ENCODE results near the gene VPS13C.
A peak's percentile ranks its signal among the peaks of the same experiment; 100 is the strongest.
"Not testable (repeated sequence)": the region's sequence is repeated elsewhere in the genome, so short reads cannot be mapped to it uniquely, and the experiment has no call there.

Gene VPS13C

GRCh38 chr15:62027263-62027565 lies 33.0 kb downstream of the VPS13C start:
- Histone ChIP-seq H3K4me1 (ENCODE audit: control insufficient read depth, insufficient read depth, low read length) (peaks cover 5% of the 10 kb centered on the region), H3K9me3 (ENCODE audit: control insufficient read depth, low read length) (no peaks in the 10 kb centered on the region), H3K9ac (ENCODE audit: low read length) (no peak overlapping the region), H3K36me3 (ENCODE audit: control insufficient read depth, insufficient read depth, low read length, severe bottlenecking) (peaks cover 24% of the 10 kb centered on the region), H3K4me3 (ENCODE audit: low read length) (no peak overlapping the region), H3K27me3 (replicated peaks; ENCODE audit: control insufficient read depth, insufficient read depth, low read length) (no peaks in the 10 kb centered on the region)
- DNase-seq (ENCODE audit: low read depth) = no peak

GRCh38 chr15:62026487-62027262 lies 33.6 kb downstream of the VPS13C start:
- Histone ChIP-seq H3K9ac (ENCODE audit: low read length) (no peak overlapping the region), H3K9me3 (ENCODE audit: control insufficient read depth, low read length) (no peaks in the 10 kb centered on the region), H3K4me1 (ENCODE audit: control insufficient read depth, insufficient read depth, low read length) (peaks cover 5% of the 10 kb centered on the region), H3K27me3 (replicated peaks; ENCODE audit: control insufficient read depth, insufficient read depth, low read length) (no peaks in the 10 kb centered on the region), H3K36me3 (ENCODE audit: control insufficient read depth, insufficient read depth, low read length, severe bottlenecking) (peaks cover 27% of the 10 kb centered on the region), H3K4me3 (ENCODE audit: low read length) (no peak overlapping the region)
- DNase-seq (ENCODE audit: low read depth) = peak; percentile 3

GRCh38 chr15:62021991-62022600 lies 38.2 kb downstream of the VPS13C start:
- Histone ChIP-seq H3K4me1 (ENCODE audit: control insufficient read depth, insufficient read depth, low read length) (no peaks in the 10 kb centered on the region), H3K4me3 (ENCODE audit: low read length) (no peak overlapping the region), H3K9ac (ENCODE audit: low read length) (no peak overlapping the region), H3K27me3 (replicated peaks; ENCODE audit: control insufficient read depth, insufficient read depth, low read length) (no peaks in the 10 kb centered on the region), H3K36me3 (ENCODE audit: control insufficient read depth, insufficient read depth, low read length, severe bottlenecking) (peaks cover 16% of the 10 kb centered on the region), H3K9me3 (ENCODE audit: control insufficient read depth, low read length) (no peaks in the 10 kb centered on the region)
- DNase-seq (ENCODE audit: low read depth) = peak; percentile 3

GRCh38 chr15:62020576-62021160 lies 39.6 kb downstream of the VPS13C start:
- no peaks in the 10 kb centered on the region for H3K9me3 ChIP-seq (ENCODE audit: control insufficient read depth, low read length)
- H3K4me3 ChIP-seq (ENCODE audit: low read length) = no peak overlapping the region
- DNase-seq (ENCODE audit: low read depth) = peak; percentile 9
- H3K27me3 ChIP-seq (replicated peaks; ENCODE audit: control insufficient read depth, insufficient read depth, low read length) = no peaks in the 10 kb centered on the region
- H3K9ac ChIP-seq (ENCODE audit: low read length) = no peak overlapping the region
- peaks cover 16% of the 10 kb centered on the region for H3K36me3 ChIP-seq (ENCODE audit: control insufficient read depth, insufficient read depth, low read length, severe bottlenecking)
- no peaks in the 10 kb centered on the region for H3K4me1 ChIP-seq (ENCODE audit: control insufficient read depth, insufficient read depth, low read length)

GRCh38 chr15:62005354-62005753 lies 54.9 kb downstream of the VPS13C start:
- H3K4me1 ChIP-seq (ENCODE audit: control insufficient read depth, insufficient read depth, low read length); H3K27me3 ChIP-seq (replicated peaks; ENCODE audit: control insufficient read depth, insufficient read depth, low read length); DNase-seq (ENCODE audit: low read depth); H3K4me3 ChIP-seq (ENCODE audit: low read length); H3K9ac ChIP-seq (ENCODE audit: low read length); H3K9me3 ChIP-seq (ENCODE audit: control insufficient read depth, low read length): not testable (repeated sequence)
- peaks cover 26% of the 10 kb centered on the region for H3K36me3 ChIP-seq (ENCODE audit: control insufficient read depth, insufficient read depth, low read length, severe bottlenecking)

- Histone ChIP-seq H3K4me3 (ENCODE audit: low read length) (no peak overlapping the region), H3K4me1 (ENCODE audit: control insufficient read depth, insufficient read depth, low read length) (peaks cover 15% of the 10 kb centered on the region), H3K9ac (ENCODE audit: low read length) (no peak overlapping the region), H3K9me3 (ENCODE audit: control insufficient read depth, low read length) (no peaks in the 10 kb centered on the region), H3K27me3 (replicated peaks; ENCODE audit: control insufficient read depth, insufficient read depth, low read length) (no peaks in the 10 kb centered on the region), H3K36me3 (ENCODE audit: control insufficient read depth, insufficient read depth, low read length, severe bottlenecking) (peaks cover 5% of the 10 kb centered on the region)
- no peak for DNase-seq (ENCODE audit: low read depth)
These were observed 62.5 kb downstream of the VPS13C start for GRCh38 chr15:61997786-61998185.

GRCh38 chr15:61996056-61996635 lies 64.1 kb downstream of the VPS13C start:
- Histone ChIP-seq H3K36me3 (ENCODE audit: control insufficient read depth, insufficient read depth, low read length, severe bottlenecking) (peaks cover 10% of the 10 kb centered on the region), H3K27me3 (replicated peaks; ENCODE audit: control insufficient read depth, insufficient read depth, low read length) (no peaks in the 10 kb centered on the region)

GRCh38 chr15:61994216-61994615 lies 66.0 kb downstream of the VPS13C start:
- Histone ChIP-seq H3K4me1 (ENCODE audit: control insufficient read depth, insufficient read depth, low read length) (peaks cover 15% of the 10 kb centered on the region), H3K36me3 (ENCODE audit: control insufficient read depth, insufficient read depth, low read length, severe bottlenecking) (peaks cover 24% of the 10 kb centered on the region), H3K9ac (ENCODE audit: low read length) (no peak overlapping the region), H3K9me3 (ENCODE audit: control insufficient read depth, low read length) (no peaks in the 10 kb centered on the region), H3K27me3 (replicated peaks; ENCODE audit: control insufficient read depth, insufficient read depth, low read length) (no peaks in the 10 kb centered on the region), H3K4me3 (ENCODE audit: low read length) (no peak overlapping the region)
- peak; percentile 47 for DNase-seq (ENCODE audit: low read depth)

More at GRCh38 chr15:61996056-61996635, 64.1 kb downstream of the VPS13C start:
- Histone ChIP-seq H3K9ac (ENCODE audit: low read length) (no peak overlapping the region), H3K9me3 (ENCODE audit: control insufficient read depth, low read length) (no peaks in the 10 kb centered on the region), H3K4me1 (ENCODE audit: control insufficient read depth, insufficient read depth, low read length) (peaks cover 15% of the 10 kb centered on the region), H3K4me3 (ENCODE audit: low read length) (no peak overlapping the region)
- no peak for DNase-seq (ENCODE audit: low read depth)

GRCh38 chr15:61992518-61992917 lies 67.7 kb downstream of the VPS13C start:
- Histone ChIP-seq H3K4me1 (ENCODE audit: control insufficient read depth, insufficient read depth, low read length) (peaks cover 5% of the 10 kb centered on the region), H3K4me3 (ENCODE audit: low read length) (no peak overlapping the region), H3K36me3 (ENCODE audit: control insufficient read depth, insufficient read depth, low read length, severe bottlenecking) (peaks cover 35% of the 10 kb centered on the region), H3K9ac (ENCODE audit: low read length) (no peak overlapping the region), H3K9me3 (ENCODE audit: control insufficient read depth, low read length) (no peaks in the 10 kb centered on the region), H3K27me3 (replicated peaks; ENCODE audit: control insufficient read depth, insufficient read depth, low read length) (no peaks in the 10 kb centered on the region)
- DNase-seq (ENCODE audit: low read depth) = no peak

GRCh38 chr15:61989667-61990066 lies 70.6 kb downstream of the VPS13C start:
- Histone ChIP-seq H3K36me3 (ENCODE audit: control insufficient read depth, insufficient read depth, low read length, severe bottlenecking) (peaks cover 34% of the 10 kb centered on the region), H3K27me3 (replicated peaks; ENCODE audit: control insufficient read depth, insufficient read depth, low read length) (no peaks in the 10 kb centered on the region), H3K9ac (ENCODE audit: low read length) (no peak overlapping the region), H3K4me3 (ENCODE audit: low read length) (no peak overlapping the region), H3K9me3 (ENCODE audit: control insufficient read depth, low read length) (no peaks in the 10 kb centered on the region), H3K4me1 (ENCODE audit: control insufficient read depth, insufficient read depth, low read length) (no peaks in the 10 kb centered on the region)
- DNase-seq (ENCODE audit: low read depth) = no peak

- H3K9me3 ChIP-seq (ENCODE audit: control insufficient read depth, low read length) = no peaks in the 10 kb centered on the region
- DNase-seq (ENCODE audit: low read depth) = no peak
- no peak overlapping the region for H3K9ac ChIP-seq (ENCODE audit: low read length)
- peaks cover 50% of the 10 kb centered on the region for H3K36me3 ChIP-seq (ENCODE audit: control insufficient read depth, insufficient read depth, low read length, severe bottlenecking)
- H3K4me3 ChIP-seq (ENCODE audit: low read length) = no peak overlapping the region
- no peaks in the 10 kb centered on the region for H3K4me1 ChIP-seq (ENCODE audit: control insufficient read depth, insufficient read depth, low read length)
- no peaks in the 10 kb centered on the region for H3K27me3 ChIP-seq (replicated peaks; ENCODE audit: control insufficient read depth, insufficient read depth, low read length)
These were observed 72.4 kb downstream of the VPS13C start for GRCh38 chr15:61987824-61988223.

Measured in adipocyte (in vitro differentiated cells).